Activated naive CD8-positive, alpha-beta T cell (primary cell): ENCODE measurements around the gene PRR15.

Experiments
- H3K27ac Mint-ChIP-seq: one replicate; pipeline ENCODE4 v1.8.0; 2021; ENCODE audit warnings: mixed read lengths
- H3K27me3 Mint-ChIP-seq: one replicate; pipeline ENCODE4 v1.8.0; 2021; ENCODE audit warnings: mixed read lengths
- H3K36me3 Mint-ChIP-seq: one replicate; pipeline ENCODE4 v1.8.0; 2021; ENCODE audit warnings: mixed read lengths
- H3K4me1 Mint-ChIP-seq: one replicate; pipeline ENCODE4 v1.8.0; 2021; ENCODE audit warnings: low read depth, mixed read lengths
- H3K4me3 Mint-ChIP-seq: one replicate; pipeline ENCODE4 v1.8.0; 2021; ENCODE audit warnings: mild to moderate bottlenecking, mixed read lengths
- H3K9me3 Mint-ChIP-seq: one replicate; pipeline ENCODE4 v1.8.0; 2021; ENCODE audit warnings: low read depth, mixed read lengths

Gene PRR15

DNA sequence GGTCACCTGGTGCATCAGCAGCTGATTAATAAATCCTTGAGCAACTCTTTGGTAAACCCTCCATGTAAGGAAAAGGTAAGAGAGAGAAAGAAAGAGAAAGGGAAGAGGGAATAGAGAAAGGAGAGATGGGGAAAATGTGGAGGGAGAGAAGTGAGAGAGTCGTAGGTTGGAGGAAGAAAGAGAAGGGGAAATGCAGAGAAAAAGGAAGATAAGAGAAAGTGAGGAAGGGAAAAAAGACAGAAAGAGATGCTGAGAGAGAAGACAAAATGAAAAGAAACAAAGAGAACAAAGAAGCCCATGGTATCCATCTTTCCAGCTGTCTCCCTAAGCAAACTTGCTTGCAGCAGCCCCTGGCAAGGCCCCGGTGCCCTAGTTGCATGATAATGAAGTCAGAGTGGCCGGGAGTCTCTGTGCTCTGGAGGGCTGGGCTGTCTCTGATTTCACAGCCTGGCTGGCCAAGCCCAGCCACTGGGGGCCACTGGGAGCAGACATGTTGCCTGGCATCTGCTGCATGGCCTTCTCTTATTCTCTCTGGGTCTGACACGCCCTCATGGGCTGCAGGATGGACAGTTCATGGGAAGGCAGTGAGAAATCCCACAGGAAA lies 48.4 kb downstream of the PRR15 start:
- no peaks in the 10 kb centered on the region for H3K36me3 Mint-ChIP-seq
- H3K27ac Mint-ChIP-seq = no peak overlapping the region
- peaks cover 10% of the 10 kb centered on the region for H3K27me3 Mint-ChIP-seq
- H3K4me3 Mint-ChIP-seq = no peak overlapping the region
- no peaks in the 10 kb centered on the region for H3K4me1 Mint-ChIP-seq
- H3K9me3 Mint-ChIP-seq = no peaks in the 10 kb centered on the region

DNA sequence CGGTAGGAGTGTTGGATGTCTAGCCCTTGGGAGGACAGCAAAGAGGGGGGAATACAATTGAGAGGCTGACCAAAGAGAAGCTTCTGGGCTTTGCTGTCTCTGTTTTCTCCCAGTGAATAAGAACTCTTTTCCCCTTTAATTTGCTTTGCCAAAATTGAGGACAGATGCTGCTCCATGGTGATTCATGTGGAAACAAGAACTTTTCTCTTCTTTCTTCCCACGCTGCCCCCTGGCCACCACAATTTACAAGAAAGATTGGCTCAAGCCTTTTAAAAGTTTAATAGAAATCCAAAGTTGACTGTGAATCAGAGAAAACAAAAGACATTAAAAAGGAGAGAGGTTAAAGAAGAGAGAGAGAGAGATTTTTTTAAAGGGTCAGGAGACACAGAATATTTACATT lies 49.0 kb downstream of the PRR15 start:
- Mint-ChIP-seq H3K4me1 (no peaks in the 10 kb centered on the region), H3K36me3 (no peaks in the 10 kb centered on the region), H3K27me3 (peaks cover 9% of the 10 kb centered on the region), H3K9me3 (no peaks in the 10 kb centered on the region), H3K27ac (no peak overlapping the region), H3K4me3 (no peak overlapping the region)

DNA sequence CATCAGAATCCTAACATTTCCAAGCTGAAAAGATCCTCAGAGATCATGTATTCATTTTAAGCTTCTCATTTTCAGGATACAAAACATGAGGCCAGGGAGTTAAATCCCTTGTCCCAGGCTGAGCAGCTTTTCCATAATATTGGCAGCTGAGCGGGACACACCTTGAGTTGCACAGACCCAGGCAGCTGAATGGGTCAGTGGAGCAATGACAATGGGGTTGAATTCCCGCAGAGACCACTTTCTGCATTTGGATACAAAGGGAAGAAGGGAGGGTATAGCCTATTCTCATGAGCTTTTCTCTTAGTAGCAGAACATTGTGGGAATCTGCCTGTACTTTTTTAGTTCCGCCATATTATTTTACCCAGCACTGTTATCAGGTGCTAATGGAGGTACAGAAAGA lies 49.5 kb downstream of the PRR15 start:
- no peak overlapping the region for H3K4me3 Mint-ChIP-seq
- peaks cover 9% of the 10 kb centered on the region for H3K27me3 Mint-ChIP-seq
- no peak overlapping the region for H3K27ac Mint-ChIP-seq
- H3K36me3 Mint-ChIP-seq = no peaks in the 10 kb centered on the region
- no peaks in the 10 kb centered on the region for H3K4me1 Mint-ChIP-seq
- no peaks in the 10 kb centered on the region for H3K9me3 Mint-ChIP-seq

DNA sequence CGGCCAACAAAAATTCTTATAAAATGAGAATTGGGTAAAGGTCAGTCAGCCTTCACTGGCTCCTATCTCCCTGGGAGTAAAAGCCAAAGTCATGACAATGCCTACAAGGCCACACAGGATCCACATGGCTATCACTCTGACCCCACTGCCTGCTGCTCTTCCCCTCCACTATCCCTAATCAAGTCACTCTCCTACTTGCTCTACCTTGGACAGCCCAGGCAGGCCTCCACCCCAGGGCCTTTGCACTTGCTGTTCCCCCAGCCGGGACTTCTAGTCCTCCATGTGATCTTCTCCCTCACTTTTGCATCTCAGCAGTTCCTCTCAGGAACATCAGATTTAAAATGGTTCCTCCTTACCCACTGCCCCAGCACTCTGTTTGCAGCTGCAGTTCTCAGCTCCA lies 50.6 kb downstream of the PRR15 start:
- H3K9me3 Mint-ChIP-seq = no peaks in the 10 kb centered on the region
- H3K36me3 Mint-ChIP-seq = no peaks in the 10 kb centered on the region
- H3K4me1 Mint-ChIP-seq = no peaks in the 10 kb centered on the region
- H3K27me3 Mint-ChIP-seq = peaks cover 9% of the 10 kb centered on the region
- no peak overlapping the region for H3K4me3 Mint-ChIP-seq
- H3K27ac Mint-ChIP-seq = no peak overlapping the region
